ENCODE data around the gene HELZ.

- no peak for TF ChIP-seq CTCF (IDR thresholded peaks at IDR 0.05 in 2 of 3, conservative IDR thresholded peaks at IDR 0.05 in 1 of 3; ENCODE audit: borderline replicate concordance in 1 of 3, insufficient read depth in 1 of 3, low read depth in 2 of 3, low read length in 2 of 3)
- TF ChIP-seq EZH2 (IDR thresholded peaks at IDR 0.05): no peak
- TF ChIP-seq YY1 (IDR thresholded peaks at IDR 0.05; ENCODE audit: extremely low read depth, insufficient replicate concordance, low read depth, low read length): no peak
- no peak for TF ChIP-seq SRF (IDR thresholded peaks at IDR 0.05; ENCODE audit: low read depth)
- no peak for TF ChIP-seq POLR2A (IDR thresholded peaks at IDR 0.05; ENCODE audit: borderline replicate concordance, extremely low read depth, insufficient read depth, insufficient read length)
- TF ChIP-seq JUND (IDR thresholded peaks at IDR 0.05): no peak
- TF ChIP-seq MAX (IDR thresholded peaks at IDR 0.05): no peak
- no peak for TF ChIP-seq EZH2phosphoT487 (IDR thresholded peaks at IDR 0.05; ENCODE audit: borderline replicate concordance)
- TF ChIP-seq, protein P1, sequence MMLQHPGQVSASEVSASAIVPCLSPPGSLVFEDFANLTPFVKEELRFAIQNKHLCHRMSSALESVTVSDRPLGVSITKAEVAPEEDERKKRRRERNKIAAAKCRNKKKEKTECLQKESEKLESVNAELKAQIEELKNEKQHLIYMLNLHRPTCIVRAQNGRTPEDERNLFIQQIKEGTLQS (IDR thresholded peaks at IDR 0.05): no peak
- no peak for TF ChIP-seq RAD21 (IDR thresholded peaks at IDR 0.05; ENCODE audit: low read depth)
- no peak for TF ChIP-seq SIN3A (IDR thresholded peaks at IDR 0.05; ENCODE audit: low read depth)
Measured at GRCh38 chr17:67074781-67075180, 170.2 kb downstream of the HELZ start.
